Ovary (tissue), 9 donors: ENCODE results near the gene FIZ1. TPM values are rescaled to one million over a fixed set of nuclear protein-coding genes. Genes with fewer than 3 reads are reported as not detected.

Source experiments
- DNase-seq, 5 donors: peaks; one replicate each; pipeline ENCODE4 v3.0.0-alpha.2; 2019 to 2020
- H3K27ac ChIP-seq, 2 donors: fragments of 200-600 bp; one replicate each; pipeline versions ENCODE4 v1.5.1 to v1.8.0; 2019 to 2022
- H3K27me3 ChIP-seq: fragments of 200-600 bp; one replicate; pipeline ENCODE4 v1.8.0; 2022
- H3K36me3 ChIP-seq: fragments of 200-600 bp; sonication (generic); one replicate; pipeline ENCODE4 v1.5.1; 2019
- H3K4me1 ChIP-seq: one replicate; pipeline ENCODE4 v1.8.1; 2013; ENCODE audit warnings: mild to moderate bottlenecking, moderate library complexity; ENCODE audit not compliant: insufficient read depth
- H3K4me3 ChIP-seq: fragments of 200-600 bp; sonication (generic); one replicate; pipeline ENCODE4 v1.5.1; 2017
- H3K9me3 ChIP-seq, 2 donors: fragments of 200-600 bp in 1 of 2; sonication (generic) in 1 of 2; one replicate each; pipeline versions ENCODE4 v1.5.1 to v1.8.1; 2013 to 2019; ENCODE audit warnings: mild to moderate bottlenecking in 1 of 2, moderate library complexity in 1 of 2
- EP300 ChIP-seq: sonication (generic); formaldehyde crosslinking; IDR thresholded peaks from one replicate; pipeline ENCODE4 v1.6.1; 2017; ENCODE audit warnings: antibody characterized with exemption
- POLR2A ChIP-seq: fragments of 450-650 bp; IDR thresholded peaks from one replicate; pipeline ENCODE4 v1.6.1; 2017; ENCODE audit warnings: antibody characterized with exemption, mild to moderate bottlenecking, moderate library complexity
- WGBS, 3 donors: extraction: QIAGEN DNeasy Blood & Tissue Kit in 1 of 3; methylation state at CpG; one replicate each; pipeline versions ENCODE4 v1.1.5 to v1.1.7; 2013 to 2017; 5-methylcytosine and 5-hydroxymethylcytosine counted together
- intact Hi-C, 4 donors: fragments of 100-400 bp; cut with DNase I; formaldehyde crosslinking; loops; one replicate each; pipeline versions ENCODE4 v1.11.0 to v1.15.1; 2022 to 2023
- polyA plus RNA-seq, 2 donors: library from polyadenylated mRNA; stranded (reverse); fragments of 200-250 nt in 1 of 2; fragments of 350-450 nt in 1 of 2; fragmentation: Illumina TruSeq in 1 of 2; extraction: RNeasy Lipid Tissue Mini Kit (QIAGEN cat#74804) in 1 of 2; gene quantifications; one replicate each; pipeline ENCODE4 v1.2.3, GENCODE V29; 2013 to 2014
- total RNA-seq, 7 donors: library from RNA; depleted of rRNA in 2 of 7; stranded (reverse); fragments of >200 nt in 2 of 7; fragmentation: NEBNext Ultra II Directional in 3 of 7; extraction: Animal tissue kit (Norgen Biotek cat#: 25700) in 3 of 7; gene quantifications; one replicate each; pipeline versions ENCODE4 v1.1.0 to v1.2.4, GENCODE V29; 2016 to 2023
- TF ChIP-seq, protein P1 (sequence below), 3 donors: fragments of 450-650 bp in 2 of 3; fragments of 200-600 bp in 1 of 3; IDR thresholded peaks; one replicate each; pipeline versions ENCODE4 v1.5.1 to v1.8.0; 2016 to 2022; ENCODE audit warnings: antibody characterized with exemption in 3 of 3, mild to moderate bottlenecking in 1 of 3
- donor health status: DM: no; HTN: no; CAD: no; lungs with moderate emphysema.
- donor health status: DM: no; HTN: no; CAD: no.
- donor health status: Bipolar disorder and iron deficiency.
- donor health status: DM: yes; HTN: yes; CAD: no.
- donor health status: DM: no; HTN: no; CAD: no.
- donor health status: DM: yes; HTN: yes; CAD: no.

FIZ1 gene
- total and polyA plus RNA-seq, 9 donors, result 3.6 to 22.7 (median 13.4) TPM

DNA sequence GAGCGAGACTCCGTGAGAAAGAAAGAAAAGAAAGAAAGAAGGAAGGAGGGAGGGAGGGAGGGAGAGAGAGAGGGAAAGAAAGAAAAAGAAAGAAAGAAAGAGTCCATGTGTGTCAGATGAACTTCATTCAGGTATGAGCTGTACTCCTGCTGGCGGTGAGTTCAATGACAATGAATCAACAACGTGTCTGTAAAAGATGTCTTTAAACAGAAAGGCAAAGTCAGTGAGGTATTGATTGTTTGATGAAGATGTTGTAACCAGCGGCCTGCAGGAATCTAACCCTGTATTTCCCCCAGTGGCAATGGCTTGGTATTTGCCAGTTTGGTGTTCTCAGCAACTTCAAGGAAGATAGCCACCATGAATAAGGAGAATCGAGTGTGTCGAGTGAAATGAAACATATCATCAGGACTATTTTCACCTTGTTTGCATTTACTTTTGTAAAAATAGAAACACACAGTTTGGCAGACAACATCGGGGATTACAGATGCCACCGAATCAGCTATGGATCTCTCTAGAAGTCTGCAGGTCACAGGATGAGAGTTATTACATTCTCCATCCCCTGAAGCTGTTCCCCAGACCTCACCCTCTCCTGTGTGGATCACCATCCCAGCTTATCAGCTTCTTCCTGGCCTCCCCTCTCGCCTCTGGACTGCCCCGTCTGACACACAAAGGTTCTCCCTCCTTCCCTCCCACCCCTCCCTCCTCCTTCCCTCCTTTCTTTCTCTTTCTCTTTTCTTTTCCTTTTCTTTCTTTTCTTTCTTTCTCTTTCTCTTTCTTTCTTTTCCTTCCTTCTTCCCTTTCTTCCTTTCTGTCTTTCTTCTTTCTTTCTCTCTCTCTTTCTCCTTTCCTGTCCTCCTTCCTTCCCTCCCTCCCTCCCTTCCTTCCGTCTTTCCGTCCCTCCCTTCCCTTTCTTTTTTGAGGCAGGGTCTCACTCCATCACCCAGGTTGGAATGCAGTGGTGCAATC lies 45.8 kb downstream of the FIZ1 start:
- H3K27ac ChIP-seq, result no peak overlapping the region
- intact Hi-C loops, result no loop called here

DNA sequence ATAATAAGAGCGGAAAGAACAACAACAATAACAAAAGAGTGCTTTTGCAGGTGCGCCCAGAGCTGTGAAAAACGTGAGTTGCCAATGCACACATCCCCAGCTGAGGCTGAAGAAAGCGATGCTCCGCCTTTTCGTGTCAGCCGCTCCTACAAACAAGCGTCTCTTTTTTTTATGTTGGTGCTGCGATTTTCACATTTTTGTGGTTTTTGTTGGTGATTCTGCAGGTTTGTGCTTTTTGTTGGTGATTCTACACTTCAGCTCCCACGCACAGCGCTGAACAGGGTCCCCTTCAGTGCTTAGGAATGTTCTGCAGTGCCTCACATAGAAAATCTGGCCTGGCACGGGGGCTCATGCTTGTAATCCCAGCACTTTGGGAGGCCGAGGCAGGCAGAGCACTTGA lies 46.7 kb downstream of the FIZ1 start:
- Histone ChIP-seq H3K27me3 (no peaks in the 10 kb centered on the region), H3K4me3 (no peak overlapping the region), H3K36me3 (no peaks in the 10 kb centered on the region), H3K9me3 (no peaks in the 10 kb centered on the region), H3K27ac (no peak overlapping the region), H3K4me1 (no peaks in the 10 kb centered on the region)
- intact Hi-C loops, result no loop called here
- 8 to 18% (median 8%) methylated on average over 13 of the region's 13 CpGs for WGBS, 3 donors
- DNase-seq, result peak in 1 of 5 donors; percentile 56
- TF ChIP-seq EP300, result no peak
- TF ChIP-seq, protein P1, sequence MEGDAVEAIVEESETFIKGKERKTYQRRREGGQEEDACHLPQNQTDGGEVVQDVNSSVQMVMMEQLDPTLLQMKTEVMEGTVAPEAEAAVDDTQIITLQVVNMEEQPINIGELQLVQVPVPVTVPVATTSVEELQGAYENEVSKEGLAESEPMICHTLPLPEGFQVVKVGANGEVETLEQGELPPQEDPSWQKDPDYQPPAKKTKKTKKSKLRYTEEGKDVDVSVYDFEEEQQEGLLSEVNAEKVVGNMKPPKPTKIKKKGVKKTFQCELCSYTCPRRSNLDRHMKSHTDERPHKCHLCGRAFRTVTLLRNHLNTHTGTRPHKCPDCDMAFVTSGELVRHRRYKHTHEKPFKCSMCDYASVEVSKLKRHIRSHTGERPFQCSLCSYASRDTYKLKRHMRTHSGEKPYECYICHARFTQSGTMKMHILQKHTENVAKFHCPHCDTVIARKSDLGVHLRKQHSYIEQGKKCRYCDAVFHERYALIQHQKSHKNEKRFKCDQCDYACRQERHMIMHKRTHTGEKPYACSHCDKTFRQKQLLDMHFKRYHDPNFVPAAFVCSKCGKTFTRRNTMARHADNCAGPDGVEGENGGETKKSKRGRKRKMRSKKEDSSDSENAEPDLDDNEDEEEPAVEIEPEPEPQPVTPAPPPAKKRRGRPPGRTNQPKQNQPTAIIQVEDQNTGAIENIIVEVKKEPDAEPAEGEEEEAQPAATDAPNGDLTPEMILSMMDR (IDR thresholded peaks at IDR 0.05), result no peak
- no peak for TF ChIP-seq POLR2A

More for the DNA sequence above, 45.8 kb downstream of the FIZ1 start:
- no peaks in the 10 kb centered on the region for H3K27me3 ChIP-seq
- DNase-seq, result no peak
- no peaks in the 10 kb centered on the region for H3K9me3 ChIP-seq
- no peaks in the 10 kb centered on the region for H3K36me3 ChIP-seq
- no peak overlapping the region for H3K4me3 ChIP-seq
- H3K4me1 ChIP-seq, result no peaks in the 10 kb centered on the region
- no peak for TF ChIP-seq EP300
- no peak for TF ChIP-seq POLR2A
- 34 to 40% (median 36%) methylated on average over 13 of the region's 13 CpGs for WGBS, 3 donors

DNA sequence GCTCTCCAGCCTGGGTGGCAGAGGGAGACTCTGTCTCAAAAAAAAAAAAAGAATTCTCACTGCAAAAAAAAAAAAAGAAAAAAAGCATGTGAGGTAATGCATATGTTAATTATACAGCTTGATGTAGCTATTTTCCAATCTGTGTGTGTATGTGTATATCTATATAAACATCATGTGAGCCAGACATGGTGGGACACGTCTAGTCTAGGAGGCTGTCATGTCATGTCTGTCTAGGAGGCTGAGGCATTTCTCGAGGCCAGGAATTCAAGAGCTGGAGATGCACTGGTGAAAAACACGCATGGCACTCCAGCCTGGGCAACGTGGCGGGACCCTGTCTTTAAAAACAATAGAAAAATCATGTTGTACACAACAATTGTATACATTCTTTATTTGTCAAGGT lies 47.1 kb downstream of the FIZ1 start:
- Histone ChIP-seq H3K36me3 (no peaks in the 10 kb centered on the region), H3K4me3 (no peak overlapping the region), H3K27ac (no peak overlapping the region), H3K9me3 (no peaks in the 10 kb centered on the region), H3K4me1 (no peaks in the 10 kb centered on the region), H3K27me3 (no peaks in the 10 kb centered on the region)
- DNase-seq, result no peak
- intact Hi-C loops, result no loop called here
- no peak for TF ChIP-seq POLR2A
- TF ChIP-seq, protein P1 (IDR thresholded peaks at IDR 0.05), result no peak
- no peak for TF ChIP-seq EP300
- 28 to 50% (median 36%) methylated on average over 5 of the region's 5 CpGs for WGBS, 3 donors

DNA sequence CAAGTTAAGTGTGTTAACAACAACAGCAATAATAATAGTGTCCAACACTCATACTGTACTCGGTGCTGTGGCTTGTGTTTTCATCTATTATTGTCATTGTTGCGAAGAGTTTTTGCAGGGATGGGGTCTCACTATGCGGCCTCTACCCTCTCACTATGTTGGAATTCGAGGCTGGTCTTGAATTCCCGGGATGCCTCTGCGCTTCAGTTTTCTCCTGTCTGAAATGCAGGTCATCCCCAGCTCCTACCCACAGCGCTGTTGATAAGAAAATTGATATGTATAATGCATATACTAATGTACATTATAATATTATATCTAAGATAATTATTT lies 49.0 kb downstream of the FIZ1 start:
- TF ChIP-seq, protein P1 (IDR thresholded peaks at IDR 0.05), result no peak
- TF ChIP-seq POLR2A, result no peak
- TF ChIP-seq EP300, result no peak
- 58 to 62% (median 58%) methylated on average over 7 of the region's 7 CpGs for WGBS, 3 donors
- Histone ChIP-seq H3K9me3 (no peaks in the 10 kb centered on the region), H3K27me3 (no peaks in the 10 kb centered on the region), H3K4me3 (no peak overlapping the region), H3K27ac (no peak overlapping the region), H3K4me1 (no peaks in the 10 kb centered on the region), H3K36me3 (no peaks in the 10 kb centered on the region)
- DNase-seq, result no peak
- intact Hi-C loops, result no loop called here
